Prostate gland (tissue), 2 donors: ENCODE results near the gene FER. TPM values are rescaled to one million over a fixed set of nuclear protein-coding genes. Genes with fewer than 3 reads are reported as not detected.

Experiments used
- DNase-seq: peaks from one replicate; pipeline ENCODE4 v3.0.0-alpha.2; 2019; ENCODE audit warnings: low spot score
- H3K27ac ChIP-seq, 2 donors: fragments of 200-600 bp; sonication (generic); 2 replicates each; pipeline ENCODE4 v1.5.1; 2017 to 2019
- H3K27me3 ChIP-seq: fragments of 200-600 bp; sonication (generic); replicated peaks from 2 replicates; pipeline ENCODE4 v1.5.1; 2019; ENCODE audit not compliant: insufficient read depth
- H3K36me3 ChIP-seq, 2 donors: fragments of 200-600 bp; sonication (generic); 1 replicate in 1 of 2; 2 replicates in 1 of 2; pipeline versions ENCODE4 v1.5.1 to v1.8.1; 2017 to 2019
- H3K4me1 ChIP-seq: fragments of 200-600 bp; sonication (generic); replicated peaks from 2 replicates; pipeline ENCODE4 v1.5.1; 2019
- H3K4me3 ChIP-seq, 2 donors: fragments of 200-600 bp; sonication (generic); 2 replicates each; pipeline ENCODE4 v1.5.1; 2017 to 2019
- H3K9me3 ChIP-seq: fragments of 200-600 bp; sonication (generic); 2 replicates; pipeline ENCODE4 v1.5.1; 2017
- CTCF ChIP-seq, 4 experiments: fragments of 200-600 bp in 2 of 4; fragments of 450-650 bp in 2 of 4; sonication (generic) in 2 of 4; IDR thresholded peaks; 1 replicate in 3 of 4; 2 replicates in 1 of 4; pipeline ENCODE4 v1.5.1; 2016 to 2019; ENCODE audit warnings: antibody characterized with exemption in 4 of 4, mild to moderate bottlenecking in 2 of 4, moderate library complexity in 2 of 4
- POLR2A ChIP-seq: fragments of 450-650 bp; IDR thresholded peaks from one replicate; pipeline ENCODE4 v1.6.1; 2016; ENCODE audit warnings: antibody characterized with exemption, mild to moderate bottlenecking
- POLR2AphosphoS5 ChIP-seq: sonication (generic); formaldehyde crosslinking; IDR thresholded peaks from one replicate; pipeline ENCODE4 v1.6.1; 2017; ENCODE audit warnings: antibody characterized with exemption
- WGBS: methylation state at CpG from one replicate; pipeline ENCODE4 v1.1.5; 2018; 5-methylcytosine and 5-hydroxymethylcytosine counted together
- intact Hi-C: fragments of 100-400 bp; cut with DNase I; formaldehyde crosslinking; loops from one replicate; pipeline ENCODE4 v1.14.2; 2022
- total RNA-seq, 2 donors: library from RNA; depleted of rRNA; stranded (reverse); fragments of >200 nt; gene quantifications; one replicate each; pipeline ENCODE4 v1.1.0, GENCODE V29; 2016

The FER gene
- total RNA-seq, 2 donors from 2014 or later, result 9.1 to 36.0 TPM

GRCh38 chr5:108867656-108868055, 120.0 kb downstream of the FER start:
- TF ChIP-seq POLR2A, result no peak
- no peak for TF ChIP-seq CTCF (IDR thresholded peaks at IDR 0.05)
- no peak for TF ChIP-seq POLR2AphosphoS5
- Histone ChIP-seq H3K4me1 (no peaks in the 10 kb centered on the region), H3K36me3 (no peaks in the 10 kb centered on the region), H3K27ac (no peak overlapping the region), H3K9me3 (no peaks in the 10 kb centered on the region), H3K27me3 (no peaks in the 10 kb centered on the region), H3K4me3 (no peak overlapping the region)
- intact Hi-C loops, result no loop called here
- 93% methylated on average over 4 of the region's 4 CpGs for WGBS
- no peak for DNase-seq

- no peaks in the 10 kb centered on the region for H3K36me3 ChIP-seq
- DNase-seq, result no peak
- H3K4me1 ChIP-seq, result no peaks in the 10 kb centered on the region
- no peaks in the 10 kb centered on the region for H3K9me3 ChIP-seq
- intact Hi-C loops, result no loop called here
- TF ChIP-seq CTCF (IDR thresholded peaks at IDR 0.05), result no peak
- no peak for TF ChIP-seq POLR2A
- no peak for TF ChIP-seq POLR2AphosphoS5
- H3K27me3 ChIP-seq, result no peaks in the 10 kb centered on the region
- 93% methylated on average over 1 of the region's 1 CpG for WGBS
- no peak overlapping the region for H3K27ac ChIP-seq
- H3K4me3 ChIP-seq, result no peak overlapping the region
Measured at GRCh38 chr5:108869066-108869465, 121.4 kb downstream of the FER start.

GRCh38 chr5:108876451-108876850, 128.8 kb downstream of the FER start:
- Histone ChIP-seq H3K36me3 (no peaks in the 10 kb centered on the region), H3K27ac (no peak overlapping the region)
- TF ChIP-seq POLR2A (no peak), POLR2AphosphoS5 (no peak), CTCF (IDR thresholded peaks at IDR 0.05) (no peak)

GRCh38 chr5:108878756-108879155, 131.1 kb downstream of the FER start:
- H3K36me3 ChIP-seq, result no peaks in the 10 kb centered on the region
- no peak for DNase-seq

More at GRCh38 chr5:108876451-108876850, 128.8 kb downstream of the FER start:
- DNase-seq, result no peak
- H3K4me1 ChIP-seq, result no peaks in the 10 kb centered on the region
- no peaks in the 10 kb centered on the region for H3K27me3 ChIP-seq
- intact Hi-C loops, result no loop called here
- H3K4me3 ChIP-seq, result no peak overlapping the region
- H3K9me3 ChIP-seq, result no peaks in the 10 kb centered on the region

More at GRCh38 chr5:108878756-108879155, 131.1 kb downstream of the FER start:
- Histone ChIP-seq H3K4me3 (no peak overlapping the region), H3K4me1 (no peaks in the 10 kb centered on the region), H3K27ac (no peak overlapping the region), H3K9me3 (no peaks in the 10 kb centered on the region), H3K27me3 (no peaks in the 10 kb centered on the region)
- intact Hi-C loops, result no loop called here
- TF ChIP-seq CTCF (IDR thresholded peaks at IDR 0.05), result no peak
- 97% methylated on average over 2 of the region's 2 CpGs for WGBS
